GM19035 (cell line): Measurements from ENCODE around the gene KRTAP20-1.

ENCODE experiments used
- ATAC-seq: cut with Tn5 transposase; IDR thresholded peaks from one replicate; pipeline ENCODE4 v1.9.1; 2021; ENCODE audit not compliant: unreplicated experiment

KRTAP20-1 gene

DNA sequence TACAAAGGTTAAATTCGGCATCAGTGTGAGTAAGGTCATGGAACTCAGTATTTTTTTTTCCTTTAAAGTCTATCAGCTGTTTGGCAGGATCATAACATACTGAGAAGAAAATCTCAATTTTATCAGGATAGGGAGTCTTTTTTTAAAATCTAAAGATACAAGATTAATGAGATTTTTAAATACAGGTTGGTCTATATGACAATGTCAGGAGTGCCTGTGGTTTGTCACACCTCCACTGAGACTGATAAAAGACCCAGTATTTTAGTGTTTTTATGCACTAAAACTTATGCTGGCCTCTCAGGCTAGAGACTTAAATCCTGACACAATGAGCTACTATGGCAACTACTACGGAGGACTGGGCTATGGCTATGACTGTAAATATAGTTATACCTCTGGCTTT lies 26.3 kb downstream of the KRTAP20-1 start, which contains the start of gene KRTAP20-3:
Gene KRTAP20-3 (plus strand): TSS at position 301 of the 400 bp plus-strand sequence.
- no peak for ATAC-seq

DNA sequence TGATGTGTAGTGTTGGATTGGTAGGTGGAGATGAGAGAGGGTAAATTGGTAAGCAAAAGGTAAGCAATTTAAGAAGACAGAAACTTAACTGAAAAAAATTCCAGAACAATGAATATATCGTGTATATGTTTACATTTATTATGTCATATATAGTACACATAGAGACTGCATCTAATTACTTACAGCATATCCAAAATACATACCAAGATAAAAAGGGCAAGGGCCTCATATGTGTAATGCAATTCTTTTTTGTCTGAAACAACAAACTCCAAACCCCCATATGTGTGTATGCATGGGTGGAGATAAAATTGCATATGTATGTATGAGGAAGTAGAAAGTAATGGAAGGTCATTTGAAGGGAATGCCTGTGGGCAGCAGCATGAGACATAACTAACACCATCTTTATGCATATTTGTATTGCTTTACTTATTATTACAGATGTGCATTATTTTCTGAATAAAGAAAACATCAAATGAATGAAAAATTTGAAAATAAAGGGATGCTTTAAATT lies 30.7 kb downstream of the KRTAP20-1 start:
- no peak for ATAC-seq

DNA sequence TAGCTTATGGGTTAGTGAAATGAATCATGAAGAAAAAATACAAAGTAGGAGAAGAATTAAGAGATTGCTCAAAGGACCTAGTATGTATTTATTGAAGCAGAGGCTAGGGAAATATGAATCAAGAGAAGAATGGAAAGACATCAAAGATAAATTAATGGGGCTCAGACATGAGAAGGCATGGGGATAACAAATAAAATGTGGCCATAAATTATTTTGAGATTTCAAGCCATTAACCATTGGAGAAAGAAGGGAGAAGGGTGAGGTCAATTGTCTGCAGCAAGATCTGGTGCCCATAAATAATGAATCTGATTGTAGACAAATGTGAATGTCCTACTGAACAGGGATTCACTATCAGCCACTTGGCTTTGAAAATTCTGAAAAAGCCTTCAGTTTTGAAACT lies 36.7 kb downstream of the KRTAP20-1 start:
- ATAC-seq, result no peak
